NCI-H748 (cell line): ENCODE results near the gene SLC25A10.

Experiments used
- DNase-seq: peaks from one replicate; lab custom pipeline; 2025; ENCODE audit not compliant: unreplicated experiment; lab: John Stamatoyannopoulos, UW

Gene SLC25A10

GRCh38 chr17:81705518-81706231, 6.4 kb upstream of the SLC25A10 start:
- DNase-seq, result no peak

GRCh38 chr17:81706232-81706611, 5.9 kb upstream of the SLC25A10 start:
- no peak for DNase-seq

GRCh38 chr17:81706757-81707624, 5.1 kb upstream of the SLC25A10 start:
- DNase-seq, result no peak

- DNase-seq, result no peak
Measured at GRCh38 chr17:81707725-81708646, 4.1 kb upstream of the SLC25A10 start.

- no peak for DNase-seq
Measured at GRCh38 chr17:81708739-81709185, 3.3 kb upstream of the SLC25A10 start.

GRCh38 chr17:81710514-81711308, 1.4 kb upstream of the SLC25A10 start:
- peak; percentile 59 for DNase-seq

- DNase-seq, result peak; percentile 56
Measured at GRCh38 chr17:81712468-81713003, 452 bp downstream of the SLC25A10 start.

- no peak for DNase-seq
Measured at GRCh38 chr17:81713004-81713555, 996 bp downstream of the SLC25A10 start.

GRCh38 chr17:81713556-81714411, 1.7 kb downstream of the SLC25A10 start:
- peak; percentile 37 for DNase-seq

GRCh38 chr17:81714412-81715106, 2.5 kb downstream of the SLC25A10 start:
- no peak for DNase-seq

- no peak for DNase-seq
Measured at GRCh38 chr17:81715107-81715871, 3.2 kb downstream of the SLC25A10 start.

GRCh38 chr17:81715872-81716673, 4.0 kb downstream of the SLC25A10 start:
- no peak for DNase-seq

GRCh38 chr17:81716674-81716996, 4.6 kb downstream of the SLC25A10 start:
- DNase-seq, result no peak

GRCh38 chr17:81717049-81717765, 5.1 kb downstream of the SLC25A10 start:
- no peak for DNase-seq

GRCh38 chr17:81717766-81718089, 5.6 kb downstream of the SLC25A10 start:
- no peak for DNase-seq
